GM19025 (cell line): ENCODE results near the gene LBR.
"Not testable (repeated sequence)": the region's sequence is repeated elsewhere in the genome, so short reads cannot be mapped to it uniquely, and the experiment has no call there.

ENCODE experiments used
- ATAC-seq: cut with Tn5 transposase; IDR thresholded peaks from one replicate; pipeline ENCODE4 v1.9.1; 2021; ENCODE audit warnings: mild to moderate bottlenecking, low read depth, moderate library complexity; ENCODE audit not compliant: unreplicated experiment

The LBR gene

DNA sequence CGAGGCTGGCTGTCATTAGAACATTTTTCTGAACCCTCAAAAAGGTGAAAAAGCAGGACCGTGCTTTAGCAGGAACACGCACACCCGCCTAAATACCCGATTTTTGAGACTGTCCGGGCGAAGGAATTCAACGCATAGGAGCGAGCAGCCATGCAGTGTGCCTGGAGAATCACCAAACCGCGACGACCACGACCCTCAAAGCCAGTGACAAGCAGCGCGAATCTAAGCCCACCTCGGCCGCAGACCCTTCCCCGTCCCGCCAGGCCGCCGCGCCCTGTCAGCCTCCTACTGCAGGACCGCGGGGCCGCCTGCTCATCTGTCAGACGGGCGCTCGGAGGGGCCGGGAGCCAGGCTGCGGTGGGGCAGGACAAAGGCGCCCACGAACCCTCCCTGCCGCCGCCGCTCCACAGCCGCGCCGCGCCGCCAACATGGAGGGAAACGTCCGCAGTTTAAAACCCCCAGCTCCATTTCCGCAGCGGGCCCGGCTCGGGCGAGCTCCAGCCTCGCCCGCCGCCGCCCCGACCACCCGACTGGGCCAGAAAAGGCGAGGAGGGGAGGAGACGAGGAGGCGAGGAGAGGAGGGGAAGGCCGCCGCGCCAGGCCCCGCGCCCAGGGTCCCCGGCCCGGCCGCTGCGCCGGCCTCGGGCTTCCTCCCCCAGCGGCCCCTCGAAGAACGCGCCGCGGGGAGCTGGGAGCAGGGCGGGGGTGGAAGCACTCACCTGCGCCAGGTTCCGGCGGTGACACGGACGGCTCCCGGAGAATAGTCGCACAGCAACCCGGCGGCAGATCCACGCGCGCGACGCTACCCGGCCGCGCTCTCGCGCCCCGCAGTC is at the start of gene LBR:
Gene LBR (minus strand): TSS at position 804 of the 833 bp plus-strand sequence. CDS start 3,963 bp downstream, outside the sequence.
- ATAC-seq, result peak; percentile 29

DNA sequence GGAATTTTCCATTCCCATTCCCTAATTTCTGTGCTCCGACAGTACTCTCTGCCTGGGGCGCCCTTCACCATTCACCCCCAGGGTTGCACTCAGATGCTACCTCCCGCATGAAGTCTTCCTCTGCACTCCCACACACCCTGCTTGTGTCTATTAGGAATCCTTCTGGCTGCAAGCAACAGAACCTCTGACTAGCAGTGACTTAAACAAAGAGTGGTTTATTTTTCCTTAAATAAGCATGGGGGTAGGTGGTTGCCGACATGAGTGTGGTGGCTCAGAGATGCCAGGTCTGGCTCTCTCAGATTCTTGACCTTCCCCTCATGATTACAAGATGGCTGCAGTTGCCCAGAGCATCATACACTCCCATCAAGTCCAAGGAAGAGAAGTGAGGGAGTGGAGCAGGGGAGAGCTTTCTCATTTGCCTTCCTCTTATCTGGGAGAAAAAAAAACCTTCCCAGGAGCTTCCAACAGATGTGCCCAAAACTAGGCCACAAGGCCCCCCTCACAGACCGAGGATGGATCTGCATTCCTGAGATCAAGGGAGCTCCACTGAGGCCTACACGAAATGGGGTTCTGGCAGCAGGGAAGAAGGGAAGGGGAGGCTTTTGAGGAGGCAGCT is 49.6 kb upstream of the LBR start:
- no peak for ATAC-seq

DNA sequence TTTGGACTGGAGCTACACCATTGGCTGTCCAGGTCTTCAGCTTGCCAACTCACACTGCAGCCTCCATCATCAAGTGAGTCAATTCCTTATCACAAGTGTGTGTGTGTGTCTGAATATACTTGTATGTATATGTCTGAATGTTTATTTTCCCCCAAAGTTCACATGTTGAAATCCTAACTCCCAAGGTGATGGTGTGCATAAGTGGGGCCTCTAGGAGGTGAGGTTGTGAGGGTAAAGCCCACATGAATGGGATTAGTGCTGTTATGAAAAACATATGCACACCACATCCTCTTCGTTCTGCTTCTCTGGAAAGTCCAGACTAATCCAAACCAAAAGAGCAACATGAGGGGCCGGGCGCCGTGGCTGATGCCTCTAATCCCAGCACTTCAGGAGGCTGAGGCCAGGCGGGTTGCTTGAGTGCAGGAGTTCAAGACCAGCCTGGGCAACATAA is 48.7 kb upstream of the LBR start:
- ATAC-seq, result no peak

DNA sequence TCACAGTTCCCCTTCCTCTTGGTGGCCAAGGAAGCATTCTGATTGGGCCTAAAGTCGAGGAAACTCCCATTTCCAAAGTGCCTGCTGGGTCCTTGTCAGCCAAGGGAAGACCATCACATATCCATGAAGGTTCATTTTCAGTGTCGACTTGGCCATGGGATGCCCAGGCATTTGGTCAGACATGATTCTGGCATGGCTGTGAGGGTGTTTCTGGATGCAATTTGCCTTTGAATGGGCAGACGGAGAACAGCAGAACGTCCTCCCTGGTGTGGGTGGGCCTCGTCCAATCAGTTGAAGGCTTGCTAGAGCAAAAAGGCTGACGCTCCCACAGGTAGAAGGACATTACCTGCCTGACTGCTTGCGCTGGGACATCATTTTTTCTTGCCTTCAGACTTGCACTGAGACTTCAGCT is 48.3 kb upstream of the LBR start:
- no peak for ATAC-seq

GRCh38 chr1:225474986-225475820 is 47.4 kb upstream of the LBR start:
- peak; percentile 60 for ATAC-seq

- ATAC-seq, result no peak
Measured at GRCh38 chr1:225474439-225474985, 46.7 kb upstream of the LBR start.

- not testable (repeated sequence) for ATAC-seq
Measured at GRCh38 chr1:225473676-225474438, 46.0 kb upstream of the LBR start.

DNA sequence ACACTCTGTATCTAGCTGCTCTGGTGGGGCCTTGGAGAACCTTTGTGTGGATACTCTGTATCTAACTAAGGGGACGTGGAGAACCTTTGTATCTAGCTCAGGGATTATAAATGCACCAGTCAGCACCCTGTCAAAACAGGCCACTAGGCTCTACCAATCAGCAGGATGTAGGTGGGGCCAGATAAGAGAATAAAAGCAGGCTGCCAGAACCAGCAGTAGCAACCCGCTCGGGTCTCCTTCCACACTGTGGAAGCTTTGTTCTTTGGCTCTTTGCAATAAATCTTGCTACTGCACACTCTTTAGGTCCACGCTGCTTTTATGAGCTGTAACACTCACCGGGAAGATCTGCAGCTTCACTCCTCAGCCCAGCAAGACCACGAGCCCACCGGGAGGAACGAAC is 45.4 kb upstream of the LBR start:
- not testable (repeated sequence) for ATAC-seq

- ATAC-seq, result no peak
Measured at GRCh38 chr1:225471453-225472301, 43.8 kb upstream of the LBR start.

DNA sequence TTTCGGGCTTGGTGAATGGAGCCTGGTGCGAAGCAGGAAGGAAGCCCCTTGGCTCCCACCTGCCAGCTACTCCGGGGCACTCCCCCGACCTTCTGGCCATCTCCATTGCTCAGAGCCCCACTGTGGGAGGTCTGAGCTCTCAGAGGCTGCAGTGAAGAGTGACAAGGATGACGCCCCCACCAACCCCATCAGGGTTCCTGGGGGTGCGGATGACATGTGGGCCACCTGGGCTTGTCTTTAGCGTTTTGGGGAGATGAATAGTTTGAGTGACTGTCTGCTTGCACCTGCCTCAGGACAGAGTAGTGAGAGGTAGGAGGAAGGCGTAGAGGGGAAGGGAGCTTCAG is 43.2 kb upstream of the LBR start:
- no peak for ATAC-seq

- no peak for ATAC-seq
Measured at GRCh38 chr1:225470211-225471108, 42.6 kb upstream of the LBR start.

DNA sequence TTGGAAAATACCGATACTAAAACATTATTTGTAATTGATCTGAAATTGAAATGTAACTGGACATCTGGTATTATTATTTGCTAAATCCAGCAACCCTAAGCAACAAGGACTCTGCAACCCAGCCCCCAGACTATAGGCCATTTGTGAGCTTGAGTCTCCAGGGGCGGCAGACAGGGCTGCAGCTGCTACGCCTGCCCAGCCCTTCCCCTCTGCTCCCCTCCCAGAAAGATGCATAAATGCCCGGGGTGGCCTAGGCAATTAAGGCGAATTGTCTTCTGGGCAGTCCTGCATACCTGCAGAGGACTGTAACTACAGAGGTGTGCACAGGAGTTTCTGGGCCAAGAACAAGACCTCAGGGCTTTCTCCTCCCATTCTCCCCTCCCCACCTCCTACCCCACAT is 41.2 kb upstream of the LBR start:
- ATAC-seq, result no peak

- no peak for ATAC-seq
Measured at GRCh38 chr1:225468270-225469020, 40.6 kb upstream of the LBR start.

DNA sequence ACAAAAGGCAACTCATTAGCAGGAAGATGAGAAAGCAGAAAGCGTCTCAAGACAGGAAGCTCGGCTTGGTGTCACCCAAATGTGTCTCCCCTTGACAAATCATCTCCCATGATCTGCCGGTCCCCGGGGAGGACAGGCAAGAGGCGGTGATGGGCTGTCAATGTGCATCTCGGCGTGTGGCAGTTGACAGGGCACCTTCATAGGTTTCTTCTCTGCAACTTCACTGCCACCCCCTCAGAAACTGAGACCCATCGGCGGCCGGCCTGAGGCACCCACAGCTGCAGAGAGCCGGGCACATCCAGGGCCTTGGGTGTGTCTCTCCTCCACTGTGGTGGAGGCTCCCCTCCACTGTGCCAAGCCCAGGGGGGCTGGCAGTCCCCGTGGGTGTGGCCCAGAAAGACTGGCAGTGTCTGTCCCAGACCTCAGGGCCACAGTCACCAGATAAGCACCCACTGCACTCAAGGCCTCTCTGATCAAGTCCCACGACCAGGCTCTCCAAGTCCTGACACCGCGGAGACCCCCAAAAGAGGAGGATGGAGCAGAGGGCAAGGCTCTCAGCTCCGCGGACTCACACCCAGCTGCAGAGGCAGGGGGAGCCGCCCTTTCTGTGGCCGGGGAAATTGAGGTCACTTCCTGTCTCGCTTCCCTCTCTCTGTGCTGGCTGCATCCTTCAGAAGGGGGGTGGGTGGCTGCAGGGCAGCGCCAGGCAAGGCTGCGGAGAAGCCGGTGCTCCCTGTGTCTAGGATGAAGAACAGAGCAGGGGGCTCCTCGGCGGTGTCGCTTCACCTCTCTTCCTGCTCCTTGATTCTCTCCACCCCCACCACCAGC is 39.6 kb upstream of the LBR start:
- ATAC-seq, result peak; percentile 90

DNA sequence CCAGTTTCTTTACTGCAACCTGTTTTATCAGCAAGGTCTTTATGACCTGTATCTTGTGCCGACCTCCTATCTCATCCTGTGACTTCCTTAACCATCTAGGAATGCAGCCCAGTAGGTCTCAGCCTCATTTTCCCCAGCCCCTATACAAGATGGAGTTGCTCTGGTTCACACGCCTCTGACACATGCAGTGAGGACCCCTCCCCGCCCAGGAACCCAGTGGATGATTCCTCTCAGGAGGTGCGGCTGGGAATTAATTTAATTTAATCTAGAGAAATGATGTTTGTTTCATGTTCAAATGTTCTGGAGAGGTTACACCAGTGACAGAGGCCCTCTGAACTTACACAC is 39.0 kb upstream of the LBR start:
- no peak for ATAC-seq

GRCh38 chr1:225465793-225466517 is 38.1 kb upstream of the LBR start:
- no peak for ATAC-seq
